Sigmoid colon (tissue), 7 donors: ENCODE data around the gene CECR2. TPM values are rescaled to one million over a fixed set of nuclear protein-coding genes. Genes with fewer than 3 reads are reported as not detected.
A peak's percentile ranks its signal among the peaks of the same experiment; 100 is the strongest.

Experiments used
- DNase-seq: peaks from one replicate; pipeline ENCODE4 v3.0.0-alpha.2; 2019
- H3K27ac ChIP-seq, 4 donors: fragments of 200-600 bp; sonication (generic); one replicate each; pipeline ENCODE4 v1.5.1; 2016 to 2019; ENCODE audit warnings: mild to moderate bottlenecking in 1 of 4
- H3K27me3 ChIP-seq, 3 donors: fragments of 200-600 bp; sonication (generic); one replicate each; pipeline ENCODE4 v1.5.1; 2019; ENCODE audit warnings: mild to moderate bottlenecking in 1 of 3
- H3K36me3 ChIP-seq, 4 donors: fragments of 200-600 bp; sonication (generic); one replicate each; pipeline ENCODE4 v1.5.1; 2016 to 2019
- H3K4me1 ChIP-seq, 4 donors: fragments of 200-600 bp; sonication (generic); one replicate each; pipeline ENCODE4 v1.5.1; 2017 to 2019
- H3K4me3 ChIP-seq, 4 donors: fragments of 200-600 bp; sonication (generic); one replicate each; pipeline ENCODE4 v1.5.1; 2017 to 2019; ENCODE audit warnings: mild to moderate bottlenecking in 2 of 4, moderate library complexity in 1 of 4
- H3K9me3 ChIP-seq, 4 donors: fragments of 200-600 bp in 3 of 4; sonication (generic) in 3 of 4; one replicate each; pipeline versions ENCODE4 v1.5.1 to v1.6.1; 2013 to 2019
- EP300 ChIP-seq, 4 donors: sonication (generic); formaldehyde crosslinking; IDR thresholded peaks; one replicate each; pipeline ENCODE4 v1.6.1; 2017; ENCODE audit warnings: antibody characterized with exemption in 4 of 4
- POLR2A ChIP-seq, 2 donors: fragments of 450-650 bp; IDR thresholded peaks; one replicate each; pipeline ENCODE4 v1.6.1; 2016; ENCODE audit warnings: antibody characterized with exemption in 2 of 2, mild to moderate bottlenecking in 2 of 2, moderate library complexity in 2 of 2
- POLR2AphosphoS5 ChIP-seq, 4 donors: sonication (generic); formaldehyde crosslinking; IDR thresholded peaks; one replicate each; pipeline ENCODE4 v1.6.1; 2017; ENCODE audit warnings: antibody characterized with exemption in 4 of 4
- WGBS, 2 donors: extraction: QIAGEN DNeasy Blood & Tissue Kit; methylation state at CpG; one replicate each; pipeline ENCODE4 v1.1.7; 2013; 5-methylcytosine and 5-hydroxymethylcytosine counted together
- intact Hi-C: fragments of 100-400 bp; cut with DNase I; formaldehyde crosslinking; loops from one replicate; pipeline ENCODE4 v1.15.1; 2023
- polyA plus RNA-seq, 3 donors: library from polyadenylated mRNA; stranded (reverse); fragments of 200-250 nt; gene quantifications; one replicate each; pipeline ENCODE4 v1.2.3, GENCODE V29; 2013
- total RNA-seq, 4 donors: library from RNA; depleted of rRNA; stranded (reverse); fragments of >200 nt; gene quantifications; one replicate each; pipeline ENCODE4 v1.1.0, GENCODE V29; 2016
- TF ChIP-seq, protein P1 (sequence below), 4 experiments: fragments of 450-650 bp in 3 of 4; fragments of 200-600 bp in 1 of 4; IDR thresholded peaks; one replicate each; pipeline ENCODE4 v1.5.1; 2016 to 2019; ENCODE audit warnings: antibody characterized with exemption in 4 of 4, mild to moderate bottlenecking in 3 of 4, moderate library complexity in 2 of 4
- donor health status: healthy with polysubstance abuse.
- donor health status: Bipolar disorder and iron deficiency.
- donor health status: healthy.

CECR2 gene
- total and polyA plus RNA-seq, 7 donors: 0.39 to 2.8 (median 1.3) TPM; not detected in 1

DNA sequence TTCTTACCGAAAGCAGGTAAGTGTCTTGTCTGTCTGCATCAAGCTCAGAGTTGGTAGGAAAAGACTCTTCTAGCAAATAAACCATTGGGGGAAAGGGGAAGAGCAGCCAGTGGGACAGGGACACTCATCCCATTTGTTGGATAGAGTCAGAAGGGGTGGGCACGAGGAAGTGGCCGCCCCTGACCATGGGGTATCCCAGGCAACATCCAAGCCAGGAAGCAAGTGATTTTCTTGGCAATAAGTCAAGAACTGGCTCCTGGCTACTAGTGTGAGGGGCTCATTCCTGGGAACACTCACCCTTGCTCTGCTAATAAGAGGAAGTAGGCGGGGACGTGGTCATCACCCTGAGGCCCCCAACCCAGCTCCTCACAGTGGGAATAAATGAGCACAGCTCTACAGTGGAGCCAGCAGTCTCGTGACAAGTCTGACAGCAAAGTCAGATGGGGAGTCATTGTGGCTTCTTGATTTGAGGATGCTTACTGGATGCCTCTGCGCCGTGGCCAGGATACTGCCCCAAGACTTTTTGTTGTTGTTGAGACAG lies 200.8 kb downstream of the CECR2 start:
- TF ChIP-seq POLR2A (IDR thresholded peaks at IDR 0.05) (no peak), EP300 (IDR thresholded peaks at IDR 0.05) (no peak), POLR2AphosphoS5 (IDR thresholded peaks at IDR 0.05) (no peak)
- TF ChIP-seq, protein P1, sequence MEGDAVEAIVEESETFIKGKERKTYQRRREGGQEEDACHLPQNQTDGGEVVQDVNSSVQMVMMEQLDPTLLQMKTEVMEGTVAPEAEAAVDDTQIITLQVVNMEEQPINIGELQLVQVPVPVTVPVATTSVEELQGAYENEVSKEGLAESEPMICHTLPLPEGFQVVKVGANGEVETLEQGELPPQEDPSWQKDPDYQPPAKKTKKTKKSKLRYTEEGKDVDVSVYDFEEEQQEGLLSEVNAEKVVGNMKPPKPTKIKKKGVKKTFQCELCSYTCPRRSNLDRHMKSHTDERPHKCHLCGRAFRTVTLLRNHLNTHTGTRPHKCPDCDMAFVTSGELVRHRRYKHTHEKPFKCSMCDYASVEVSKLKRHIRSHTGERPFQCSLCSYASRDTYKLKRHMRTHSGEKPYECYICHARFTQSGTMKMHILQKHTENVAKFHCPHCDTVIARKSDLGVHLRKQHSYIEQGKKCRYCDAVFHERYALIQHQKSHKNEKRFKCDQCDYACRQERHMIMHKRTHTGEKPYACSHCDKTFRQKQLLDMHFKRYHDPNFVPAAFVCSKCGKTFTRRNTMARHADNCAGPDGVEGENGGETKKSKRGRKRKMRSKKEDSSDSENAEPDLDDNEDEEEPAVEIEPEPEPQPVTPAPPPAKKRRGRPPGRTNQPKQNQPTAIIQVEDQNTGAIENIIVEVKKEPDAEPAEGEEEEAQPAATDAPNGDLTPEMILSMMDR (IDR thresholded peaks at IDR 0.05): no peak
- WGBS, 2 donors: 47 to 51% methylated on average over 8 of the region's 8 CpGs
- Histone ChIP-seq H3K4me1 (peaks cover 0 to 38% (median 27%) of the 10 kb centered on the region in 4 donors), H3K27ac (peak overlapping the region; percentile 77 to 96 (median 91)), H3K9me3 (no peaks in the 10 kb centered on the region), H3K4me3 (peak overlapping the region in 1 of 4 donors; percentile 41), H3K36me3 (no peaks in the 10 kb centered on the region), H3K27me3 (no peaks in the 10 kb centered on the region)
- intact Hi-C loops: loop anchor here (5.0 kb wide), 5 partner anchors 37 to 507 kb away; partner anchors contain the start of genes BCL2L13 and PEX26
- DNase-seq: peak; percentile 75

DNA sequence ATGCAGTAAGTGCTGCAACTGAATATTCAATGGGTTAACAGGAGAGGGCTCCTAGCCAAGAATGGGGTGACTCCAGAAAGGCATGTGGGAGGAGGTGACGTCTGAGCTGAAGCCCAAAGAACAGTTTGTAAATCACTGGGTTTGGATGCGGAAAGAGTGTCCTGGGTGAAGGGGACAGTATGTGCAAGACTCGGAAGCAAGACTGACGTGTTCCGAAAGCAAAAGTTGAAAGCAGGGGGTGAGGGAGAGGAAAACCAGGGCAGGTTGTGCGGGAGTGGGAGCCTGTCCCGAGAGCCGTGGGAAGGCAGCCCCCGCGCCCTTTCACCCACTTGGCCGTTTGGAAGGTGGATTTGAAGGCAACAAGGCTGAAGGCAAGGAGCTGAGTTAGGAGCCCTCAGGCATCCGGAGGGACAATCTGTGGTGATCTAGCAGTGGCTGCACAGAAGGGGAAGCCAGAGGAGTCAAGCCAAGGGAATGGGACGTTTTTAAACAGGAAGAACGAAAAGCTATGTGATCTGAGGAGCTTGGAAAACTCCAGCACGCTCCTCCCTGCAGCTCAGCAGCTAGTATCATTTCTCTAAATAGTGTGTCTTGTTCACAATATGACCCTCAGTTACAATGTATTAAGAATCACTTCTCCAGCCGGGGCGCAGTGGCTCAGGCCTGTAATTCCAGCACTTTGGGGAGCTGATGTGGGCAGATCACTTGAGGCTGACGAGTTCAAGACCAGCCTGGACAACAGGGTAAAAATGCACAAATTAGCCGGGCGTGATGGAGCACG lies 201.8 kb downstream of the CECR2 start:
- intact Hi-C loops: loop anchor here (5.0 kb wide), 2 partner anchors 36 to 66 kb away; partner anchors contain the start of gene BCL2L13
- Histone ChIP-seq H3K36me3 (no peaks in the 10 kb centered on the region), H3K4me3 (peak overlapping the region; percentile 17 to 41 (median 37)), H3K9me3 (no peaks in the 10 kb centered on the region), H3K27me3 (no peaks in the 10 kb centered on the region), H3K4me1 (peaks cover 0 to 31% (median 27%) of the 10 kb centered on the region in 4 donors), H3K27ac (peak overlapping the region; percentile 77 to 96 (median 91))
- DNase-seq: peak; percentile 98
- TF ChIP-seq EP300 (IDR thresholded peaks at IDR 0.05) (peak; percentile 99 to 100 (median 100)), POLR2AphosphoS5 (IDR thresholded peaks at IDR 0.05) (peak; percentile 90 to 99 (median 97)), POLR2A (IDR thresholded peaks at IDR 0.05) (peak in 1 of 2 donors; percentile 36)
- TF ChIP-seq, protein P1 (IDR thresholded peaks at IDR 0.05): no peak
- 60 to 61% methylated on average over 21 of the region's 21 CpGs for WGBS, 2 donors

DNA sequence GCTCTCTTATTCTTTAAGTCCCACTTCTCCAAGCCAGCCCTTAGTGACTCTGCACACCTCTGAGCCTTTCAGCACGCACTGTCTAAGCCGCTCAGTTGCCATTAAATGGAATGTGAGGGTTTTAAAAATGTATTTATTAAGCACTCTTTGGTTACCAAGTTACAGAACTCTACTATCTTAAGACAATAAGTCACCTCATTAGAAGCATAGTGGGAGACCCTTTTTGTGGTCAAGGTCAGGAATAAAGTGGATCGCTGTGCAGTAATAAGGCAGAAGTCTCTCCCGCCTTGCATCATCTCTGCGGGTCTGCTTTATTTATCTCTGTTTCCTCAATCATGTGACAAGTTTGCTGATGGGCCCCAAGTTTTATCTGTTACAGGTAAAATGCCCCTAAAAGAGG lies 205.9 kb downstream of the CECR2 start:
- Histone ChIP-seq H3K27ac (peak overlapping the region in 2 of 4 donors; percentile 2 to 3), H3K4me1 (peaks cover 0 to 22% (median 19%) of the 10 kb centered on the region in 4 donors), H3K9me3 (no peaks in the 10 kb centered on the region), H3K4me3 (no peak overlapping the region), H3K36me3 (no peaks in the 10 kb centered on the region), H3K27me3 (no peaks in the 10 kb centered on the region)
- no peak for DNase-seq
- intact Hi-C loops: no loop called here
- 88 to 89% methylated on average over 5 of the region's 5 CpGs for WGBS, 2 donors
- no peak for TF ChIP-seq POLR2AphosphoS5 (IDR thresholded peaks at IDR 0.05)
- TF ChIP-seq, protein P1 (IDR thresholded peaks at IDR 0.05): no peak
- no peak for TF ChIP-seq POLR2A (IDR thresholded peaks at IDR 0.05)
- no peak for TF ChIP-seq EP300 (IDR thresholded peaks at IDR 0.05)

DNA sequence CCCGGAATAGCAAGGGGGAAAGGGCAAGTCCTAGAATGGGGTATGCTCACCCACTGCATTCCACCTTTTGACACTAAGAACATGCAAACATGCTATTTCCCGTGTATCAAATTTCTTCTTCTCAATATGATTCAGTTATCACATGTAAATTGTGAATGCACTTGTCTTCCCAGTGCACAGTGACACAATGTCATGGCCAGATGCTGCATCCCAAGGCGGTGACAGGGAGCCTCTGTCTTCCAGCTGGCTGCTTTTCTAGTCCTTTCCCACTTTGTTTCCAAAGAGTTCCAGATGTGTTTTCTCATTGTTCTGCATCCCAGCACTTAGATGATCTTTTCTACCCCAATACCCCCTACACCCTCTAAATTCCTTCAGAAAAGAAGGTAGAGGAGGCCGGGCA lies 206.4 kb downstream of the CECR2 start:
- peak overlapping the region in 1 of 4 donors; percentile 3 for H3K27ac ChIP-seq
- WGBS, 2 donors: 89 to 91% methylated on average over 4 of the region's 4 CpGs
- no peak overlapping the region for H3K4me3 ChIP-seq
- H3K9me3 ChIP-seq: no peaks in the 10 kb centered on the region
- TF ChIP-seq POLR2AphosphoS5 (IDR thresholded peaks at IDR 0.05) (no peak), EP300 (IDR thresholded peaks at IDR 0.05) (no peak), POLR2A (IDR thresholded peaks at IDR 0.05) (no peak)
- TF ChIP-seq, protein P1 (IDR thresholded peaks at IDR 0.05): no peak
- peaks cover 0 to 16% (median 14%) of the 10 kb centered on the region in 4 donors for H3K4me1 ChIP-seq
- intact Hi-C loops: no loop called here
- no peaks in the 10 kb centered on the region for H3K27me3 ChIP-seq
- H3K36me3 ChIP-seq: no peaks in the 10 kb centered on the region
- no peak for DNase-seq
